Urinary bladder (tissue), 4 donors: Measurements from ENCODE around the gene PEAK1. TPM values are rescaled to one million over a fixed set of nuclear protein-coding genes. Genes with fewer than 3 reads are reported as not detected.
"Not testable (repeated sequence)": the region's sequence is repeated elsewhere in the genome, so short reads cannot be mapped to it uniquely, and the experiment has no call there.

Experiments used
- DNase-seq: peaks from one replicate; pipeline ENCODE4 v3.0.0-alpha.2; 2015; ENCODE audit errors: extremely low spot score
- H3K27ac ChIP-seq: one replicate; pipeline ENCODE4 v1.5.1; 2013; ENCODE audit warnings: low read depth, mild to moderate bottlenecking, moderate library complexity
- H3K36me3 ChIP-seq: one replicate; pipeline ENCODE4 v1.6.1; 2013; ENCODE audit warnings: mild to moderate bottlenecking, moderate library complexity; ENCODE audit not compliant: insufficient read depth
- H3K4me1 ChIP-seq: one replicate; pipeline ENCODE4 v1.6.1; 2013; ENCODE audit warnings: mild to moderate bottlenecking, moderate library complexity; ENCODE audit not compliant: insufficient read depth
- H3K4me3 ChIP-seq: one replicate; pipeline ENCODE4 v1.5.1; 2013; ENCODE audit warnings: low read depth, low read length
- WGBS: extraction: QIAGEN DNeasy Blood & Tissue Kit; methylation state at CpG from one replicate; pipeline ENCODE4 v1.1.7; 2013; 5-methylcytosine and 5-hydroxymethylcytosine counted together
- polyA plus RNA-seq: library from polyadenylated mRNA; stranded (reverse); fragments of 200-250 nt; gene quantifications from one replicate; pipeline ENCODE4 v1.2.3, GENCODE V29; 2013
- total RNA-seq: library from RNA; depleted of rRNA; stranded (reverse); fragments of >200 nt; gene quantifications from one replicate; pipeline ENCODE4 v1.2.3, GENCODE V29; 2014
- donor health status: healthy with polysubstance abuse.
- donor health status: healthy.

PEAK1 gene
- total and polyA plus RNA-seq, 2 donors: 15.7 to 146 TPM

DNA sequence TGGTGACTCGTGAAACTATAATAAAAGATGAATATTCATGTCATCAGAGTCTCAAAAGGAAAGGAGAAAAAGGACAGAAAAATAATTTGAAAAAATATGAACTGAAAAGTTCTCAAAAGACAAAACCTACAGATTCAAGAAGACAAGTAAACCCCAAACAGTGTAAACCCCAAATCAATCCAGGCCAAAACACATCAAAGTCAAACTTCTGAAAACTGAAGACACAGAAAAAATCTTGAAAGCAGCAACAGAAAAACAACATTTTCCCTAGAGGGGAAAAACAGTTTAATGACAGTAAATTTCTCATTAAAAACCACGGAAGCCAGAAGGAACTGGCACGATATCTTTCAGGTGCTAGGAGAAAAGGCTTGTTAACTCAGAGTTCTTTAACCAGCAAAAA, 143.8 kb downstream of the PEAK1 start:
- WGBS: 69% methylated on average over 3 of the region's 3 CpGs

DNA sequence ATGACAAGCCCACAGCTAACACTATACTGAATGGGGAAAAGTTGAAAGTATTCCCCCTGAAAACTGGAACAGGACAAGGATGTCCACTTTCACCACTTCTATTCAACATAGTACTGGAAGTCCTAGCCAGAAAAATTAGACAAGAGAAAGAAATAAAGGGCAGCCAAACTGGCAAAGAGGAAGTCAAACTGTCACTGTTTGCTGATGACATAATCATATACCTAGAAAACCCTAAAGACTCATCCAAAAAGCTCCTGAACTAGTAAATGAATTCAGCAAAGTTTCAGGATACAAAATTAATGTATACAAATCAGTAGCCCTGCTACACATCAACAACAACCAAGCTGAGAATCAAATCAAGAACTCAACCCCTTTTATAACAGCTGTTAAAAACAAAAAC, 146.8 kb downstream of the PEAK1 start:
- H3K27ac ChIP-seq, H3K4me3 ChIP-seq, DNase-seq, H3K4me1 ChIP-seq, H3K36me3 ChIP-seq: not testable (repeated sequence)

More for the DNA sequence above, 143.8 kb downstream of the PEAK1 start:
- Histone ChIP-seq H3K27ac (no peak overlapping the region), H3K4me3 (no peak overlapping the region), H3K36me3 (no peaks in the 10 kb centered on the region), H3K4me1 (no peaks in the 10 kb centered on the region)
- DNase-seq: no peak

DNA sequence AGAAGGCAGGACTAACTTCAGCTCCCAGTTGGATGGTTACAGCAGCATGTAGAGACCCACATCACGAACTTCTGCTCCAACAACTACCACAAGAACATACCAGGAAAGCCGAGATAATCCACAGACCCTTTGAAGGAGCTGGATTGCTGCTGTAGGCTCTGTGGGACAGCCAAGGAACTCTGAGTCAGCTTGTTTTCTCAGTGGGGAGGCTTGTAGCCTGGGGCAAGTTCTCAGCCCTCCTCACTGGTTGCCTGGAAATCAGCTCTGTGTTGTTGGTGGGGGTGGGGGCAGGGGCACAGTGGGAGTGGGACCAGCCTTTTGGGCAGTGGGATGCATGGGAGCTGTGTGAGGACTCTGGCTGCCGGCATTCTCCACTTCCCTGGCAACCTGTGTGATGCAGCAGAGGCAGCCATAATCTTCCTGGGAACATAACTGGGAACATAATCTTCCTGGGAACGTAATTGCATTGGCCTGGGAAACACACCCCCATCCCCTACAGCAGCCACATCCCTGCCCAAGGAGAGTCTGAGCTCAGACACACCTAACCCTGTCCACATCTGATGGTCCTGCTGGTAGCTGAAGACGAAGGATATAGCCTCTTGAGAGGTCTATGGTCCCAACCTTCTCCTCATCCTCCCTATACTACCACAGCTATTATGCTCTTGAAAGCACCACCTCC, 153.1 kb downstream of the PEAK1 start:
- Histone ChIP-seq H3K36me3 (no peaks in the 10 kb centered on the region), H3K27ac (no peak overlapping the region), H3K4me3 (no peak overlapping the region), H3K4me1 (no peaks in the 10 kb centered on the region)
- WGBS: 88% methylated on average over 5 of the region's 5 CpGs
- DNase-seq: no peak

DNA sequence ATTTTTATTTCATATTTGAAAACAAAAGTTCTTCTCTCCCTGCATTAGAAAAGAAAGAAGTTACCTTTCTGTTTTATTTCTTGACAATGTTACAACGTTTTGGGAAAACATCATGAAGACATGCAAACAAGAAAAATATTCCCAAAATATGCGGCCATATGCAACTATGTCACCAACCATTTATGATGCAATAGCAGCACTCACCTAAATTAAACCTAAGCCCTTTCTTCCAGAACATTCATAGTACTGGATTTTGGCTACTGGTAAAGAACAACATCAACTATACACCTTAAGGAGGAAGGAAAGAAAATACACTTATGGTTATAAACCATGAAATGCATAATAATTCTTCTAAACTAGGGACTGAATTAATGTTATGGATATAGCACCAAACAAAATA, 164.5 kb downstream of the PEAK1 start:
- WGBS: 85% methylated on average over 2 of the region's 2 CpGs
- no peak overlapping the region for H3K4me3 ChIP-seq
- DNase-seq: no peak
- no peak overlapping the region for H3K27ac ChIP-seq
- no peaks in the 10 kb centered on the region for H3K36me3 ChIP-seq
- H3K4me1 ChIP-seq: no peaks in the 10 kb centered on the region

DNA sequence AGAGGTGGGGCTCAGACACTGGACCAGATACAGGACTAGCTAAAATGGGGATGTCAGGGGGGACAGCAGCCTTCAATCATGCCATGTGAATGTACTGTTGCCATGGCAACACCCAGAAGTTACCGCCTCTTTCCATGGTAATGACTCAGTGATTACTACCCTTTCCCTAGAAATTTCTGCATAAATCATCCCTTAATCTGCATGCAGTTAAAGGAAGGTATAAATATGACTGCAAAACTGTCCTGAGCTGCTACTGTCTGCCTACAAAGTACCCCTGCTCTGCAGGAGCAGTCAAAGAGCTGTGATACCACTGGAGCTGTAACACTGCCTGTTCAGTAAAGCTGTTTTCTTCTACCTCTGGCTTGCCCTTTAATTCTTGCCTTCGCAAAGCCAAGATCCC, 168.2 kb downstream of the PEAK1 start:
- Histone ChIP-seq H3K4me1 (no peaks in the 10 kb centered on the region), H3K4me3 (no peak overlapping the region), H3K36me3 (no peaks in the 10 kb centered on the region), H3K27ac (no peak overlapping the region)
- DNase-seq: no peak
- WGBS: 95% methylated on average over 2 of the region's 2 CpGs

DNA sequence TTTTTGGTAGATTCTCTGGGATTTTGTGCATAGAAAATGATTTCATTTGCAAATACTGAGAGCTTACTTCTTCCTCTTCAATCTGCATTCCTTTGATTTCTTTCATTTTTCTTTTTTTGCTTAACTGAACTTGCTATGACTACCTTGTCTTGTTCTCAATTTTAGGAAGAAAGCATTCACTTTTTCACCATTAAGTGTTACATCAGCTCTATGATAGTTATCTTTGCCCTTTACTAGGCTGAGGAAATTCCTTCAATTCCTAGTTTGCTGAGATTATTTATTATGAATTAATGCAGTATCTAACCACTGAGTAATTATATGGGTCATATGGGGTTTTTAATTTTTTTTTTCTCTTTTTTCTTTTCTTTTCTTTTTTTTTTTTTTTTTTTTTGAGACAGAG, 172.8 kb downstream of the PEAK1 start:
- H3K27ac ChIP-seq: no peak overlapping the region
- no peaks in the 10 kb centered on the region for H3K36me3 ChIP-seq
- H3K4me3 ChIP-seq: no peak overlapping the region
- DNase-seq: no peak
- no peaks in the 10 kb centered on the region for H3K4me1 ChIP-seq

DNA sequence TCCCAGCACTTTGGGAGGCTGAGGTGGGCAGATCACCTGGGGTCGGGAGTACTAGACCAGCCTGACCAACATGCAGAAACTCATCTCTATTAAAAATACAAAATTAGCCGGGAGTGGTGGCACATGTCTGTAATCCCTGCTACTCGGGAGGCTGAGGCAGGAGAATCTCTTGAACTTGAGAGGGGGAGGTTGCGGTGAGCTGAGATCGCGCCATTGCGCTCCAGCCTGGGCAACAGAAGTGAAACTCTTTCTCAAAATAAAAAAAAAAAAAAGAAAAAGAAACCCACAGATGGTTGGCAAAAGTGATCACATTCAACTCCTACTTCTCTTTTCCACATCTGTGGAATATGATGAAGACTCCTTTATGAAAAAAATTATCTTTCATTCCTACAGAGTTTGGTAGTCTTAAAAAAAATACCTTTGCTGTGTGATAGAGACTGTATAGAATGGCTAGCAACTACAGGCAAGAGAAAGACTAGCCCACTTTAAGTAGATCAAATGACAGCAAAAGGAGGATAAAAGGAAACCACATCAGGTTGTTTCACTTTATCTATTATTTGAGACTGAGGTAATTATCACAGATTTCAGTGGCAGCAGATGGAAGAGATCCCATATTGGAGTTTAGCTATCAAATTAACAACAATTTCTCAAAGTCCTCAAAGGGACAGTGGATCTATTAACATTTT, 176.0 kb downstream of the PEAK1 start:
- Histone ChIP-seq H3K4me1 (no peaks in the 10 kb centered on the region), H3K36me3 (no peaks in the 10 kb centered on the region), H3K27ac (no peak overlapping the region), H3K4me3 (no peak overlapping the region)
- no peak for DNase-seq
- 88% methylated on average over 7 of the region's 7 CpGs for WGBS

DNA sequence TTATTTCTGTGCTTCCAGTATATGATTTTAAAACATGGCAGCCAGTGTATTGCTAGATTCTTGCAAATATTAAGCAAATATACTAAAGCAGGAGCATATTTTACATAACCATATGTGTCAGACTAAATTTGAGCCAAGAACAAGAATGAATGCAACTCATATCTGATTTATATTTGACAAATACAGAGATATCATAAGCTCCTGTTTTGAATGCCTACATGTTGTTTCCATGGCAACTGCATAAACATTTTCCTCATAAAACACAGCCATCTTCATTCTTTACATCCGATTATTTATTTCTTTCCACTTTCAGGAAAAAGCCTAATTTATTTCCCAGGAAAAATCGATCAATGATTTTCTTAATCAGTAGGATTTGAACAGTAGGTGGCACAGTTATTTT, 176.8 kb downstream of the PEAK1 start:
- 31% methylated on average over 2 of the region's 2 CpGs for WGBS
- no peak overlapping the region for H3K27ac ChIP-seq
- DNase-seq: no peak
- no peaks in the 10 kb centered on the region for H3K36me3 ChIP-seq
- no peaks in the 10 kb centered on the region for H3K4me1 ChIP-seq
- H3K4me3 ChIP-seq: no peak overlapping the region

DNA sequence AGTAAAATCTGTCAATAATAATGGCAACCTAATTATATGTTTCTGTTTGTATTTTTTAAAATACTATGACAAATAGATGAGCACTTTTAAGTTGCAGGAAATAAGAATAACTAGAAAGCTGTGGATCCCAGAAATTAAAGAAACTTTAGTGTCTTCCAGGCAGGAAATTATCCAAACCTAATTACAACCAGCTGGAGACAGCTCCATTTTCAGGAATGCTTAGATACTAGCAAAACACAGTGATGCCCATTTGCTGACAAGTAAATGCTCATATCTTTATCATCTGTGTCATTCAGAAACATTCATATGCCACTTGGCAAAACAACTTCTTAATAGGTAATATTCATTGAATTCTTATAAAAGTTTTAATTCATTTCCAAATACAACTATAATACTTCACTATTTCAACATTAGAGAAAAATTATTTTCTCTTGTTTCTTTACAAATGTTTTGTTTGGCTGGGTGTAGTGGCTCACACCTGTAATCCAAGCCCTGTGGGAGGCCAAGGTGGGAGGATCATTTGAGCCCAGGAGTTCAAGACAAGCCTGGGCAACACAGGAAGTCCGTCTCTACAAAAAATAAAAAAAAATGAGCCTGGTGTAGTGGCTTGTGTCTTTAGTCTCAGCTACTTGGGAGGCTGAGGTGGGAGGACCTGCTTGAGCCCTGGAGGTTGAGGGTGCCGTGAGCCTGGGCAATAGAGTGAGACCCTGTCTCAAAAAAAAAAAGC, 179.9 kb downstream of the PEAK1 start:
- Histone ChIP-seq H3K4me3 (no peak overlapping the region), H3K4me1 (no peaks in the 10 kb centered on the region), H3K36me3 (no peaks in the 10 kb centered on the region), H3K27ac (no peak overlapping the region)
- 84% methylated on average over 2 of the region's 2 CpGs for WGBS
- no peak for DNase-seq

DNA sequence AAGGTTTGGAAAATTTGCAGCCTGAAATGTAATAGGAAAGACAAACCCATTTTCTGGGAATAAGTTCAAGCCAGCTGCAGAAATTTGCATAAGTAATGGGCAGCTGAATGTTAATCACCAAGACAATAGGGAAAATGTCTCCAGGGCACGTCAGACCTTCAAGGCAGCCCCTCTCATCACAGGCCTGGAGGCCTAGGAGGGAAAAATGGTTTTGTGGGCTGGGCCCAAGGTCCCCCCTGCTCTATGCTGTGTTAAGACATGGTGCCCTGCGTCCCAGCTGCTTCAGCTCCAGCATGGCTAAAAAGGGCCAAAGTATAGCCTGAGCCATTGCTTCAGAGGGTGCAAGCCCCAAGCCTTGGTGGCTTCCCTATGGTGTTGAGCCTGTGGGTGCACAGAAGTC, 184.3 kb downstream of the PEAK1 start:
- Histone ChIP-seq H3K27ac (no peak overlapping the region), H3K4me1 (no peaks in the 10 kb centered on the region), H3K36me3 (peaks cover 1% of the 10 kb centered on the region), H3K4me3 (no peak overlapping the region)
- DNase-seq: no peak
- WGBS: 96% methylated on average over 2 of the region's 2 CpGs

DNA sequence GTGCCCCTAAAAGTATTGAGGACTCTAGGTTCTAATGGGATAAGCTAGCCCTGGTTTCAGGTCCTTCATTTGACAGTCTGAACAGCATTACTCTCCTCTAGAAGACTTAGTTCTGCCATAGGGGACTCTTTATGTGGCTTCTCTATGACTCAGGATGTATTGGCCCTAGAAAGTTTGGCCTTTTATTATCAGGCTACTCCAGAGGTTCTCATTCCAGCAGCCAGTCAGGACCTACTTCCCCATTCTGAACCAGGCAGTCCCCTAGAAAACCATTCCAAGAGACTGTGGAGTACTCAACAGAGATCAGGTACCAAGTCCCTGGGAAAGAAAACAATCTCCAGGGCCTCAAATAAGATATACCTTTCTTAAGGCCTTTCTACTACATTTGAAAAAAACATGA, 191.1 kb downstream of the PEAK1 start:
- H3K4me1 ChIP-seq: no peaks in the 10 kb centered on the region
- no peak for DNase-seq
- H3K36me3 ChIP-seq: peaks cover 1% of the 10 kb centered on the region
- no peak overlapping the region for H3K4me3 ChIP-seq
- H3K27ac ChIP-seq: no peak overlapping the region

DNA sequence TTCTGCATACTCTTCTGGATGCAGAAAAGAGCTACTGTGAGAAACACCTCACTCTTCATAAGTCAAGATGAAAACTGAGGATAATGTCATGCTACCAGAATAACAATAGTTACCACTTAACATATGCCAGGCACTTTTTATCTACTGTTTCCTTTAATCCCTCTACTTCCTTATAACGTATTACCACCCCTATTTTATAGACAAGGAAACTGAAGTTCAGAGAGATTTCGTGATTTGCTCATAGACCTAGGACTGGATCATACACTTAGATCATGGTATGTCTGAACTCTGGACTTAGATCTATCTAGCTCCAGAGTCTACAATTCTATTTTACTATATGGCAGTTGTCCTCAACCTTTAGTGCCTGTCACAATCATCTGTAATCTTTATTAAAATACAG, 193.3 kb downstream of the PEAK1 start:
- DNase-seq: no peak
- H3K27ac ChIP-seq: no peak overlapping the region
- no peaks in the 10 kb centered on the region for H3K36me3 ChIP-seq
- 56% methylated on average over 2 of the region's 2 CpGs for WGBS
- no peaks in the 10 kb centered on the region for H3K4me1 ChIP-seq
- H3K4me3 ChIP-seq: no peak overlapping the region

DNA sequence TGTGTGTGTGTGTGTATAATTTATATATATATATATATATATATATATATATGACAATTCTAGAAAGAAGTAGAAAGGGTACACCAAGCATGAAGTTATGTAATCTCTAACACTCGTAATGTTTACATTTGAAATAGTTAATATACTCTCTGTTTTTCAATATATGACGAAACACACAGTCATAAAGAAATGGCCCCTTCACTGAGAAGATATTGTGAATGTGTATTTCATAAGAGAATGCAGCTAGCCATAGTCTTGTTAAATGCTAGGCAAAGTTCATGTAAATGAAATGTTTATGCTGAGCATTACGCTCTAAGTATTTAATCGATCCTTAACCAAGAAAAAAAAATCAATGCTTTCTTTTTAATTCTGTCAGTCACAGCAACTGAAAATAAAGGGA, 194.3 kb downstream of the PEAK1 start:
- 73% methylated on average over 4 of the region's 4 CpGs for WGBS
- no peak overlapping the region for H3K4me3 ChIP-seq
- H3K36me3 ChIP-seq: no peaks in the 10 kb centered on the region
- no peak for DNase-seq
- H3K4me1 ChIP-seq: no peaks in the 10 kb centered on the region
- no peak overlapping the region for H3K27ac ChIP-seq

DNA sequence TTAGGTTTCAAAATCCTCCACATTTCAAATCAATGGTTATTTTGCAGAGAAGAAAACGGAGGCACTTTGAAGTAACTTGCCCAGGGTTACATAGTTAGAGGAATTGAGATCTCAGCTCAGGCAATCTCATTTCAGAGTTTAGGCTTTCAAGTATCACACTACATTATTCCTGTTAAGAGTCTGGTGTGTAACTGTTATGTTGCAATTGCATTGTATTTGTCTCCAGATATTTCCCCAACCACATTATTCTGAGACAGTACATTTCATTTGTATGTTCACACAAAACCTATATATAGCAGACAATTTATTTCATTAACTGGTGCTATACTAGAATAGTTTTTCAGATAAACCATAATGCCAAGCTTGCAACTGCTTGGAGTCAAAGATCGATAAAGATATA, 194.8 kb downstream of the PEAK1 start:
- no peak for DNase-seq
- Histone ChIP-seq H3K4me3 (no peak overlapping the region), H3K4me1 (no peaks in the 10 kb centered on the region), H3K27ac (no peak overlapping the region), H3K36me3 (no peaks in the 10 kb centered on the region)
- WGBS: 95% methylated on average over 2 of the region's 2 CpGs
